Effector memory CD4-positive, alpha-beta T cell (primary cell): ENCODE results near the gene TRNAU1AP.
"Not testable (repeated sequence)": the region's sequence is repeated elsewhere in the genome, so short reads cannot be mapped to it uniquely, and the experiment has no call there.

Experiments
- DNase-seq, 3 donors: peaks; one replicate each; pipeline ENCODE4 v3.0.0-alpha.2; 2020
- H3K27ac ChIP-seq: 2 replicates; pipeline ENCODE4 v1.7.0; 2013; ENCODE audit warnings: mild to moderate bottlenecking, low read length, moderate library complexity; ENCODE audit not compliant: insufficient read depth, poor library complexity, severe bottlenecking
- H3K27me3 ChIP-seq: replicated peaks from 2 replicates; pipeline ENCODE4 v1.7.0; 2013; ENCODE audit warnings: mild to moderate bottlenecking, low read length; ENCODE audit not compliant: insufficient read depth, control insufficient read depth, poor library complexity, severe bottlenecking
- H3K36me3 ChIP-seq: 2 replicates; pipeline ENCODE4 v1.7.0; 2013; ENCODE audit warnings: mild to moderate bottlenecking, low read length, moderate library complexity; ENCODE audit not compliant: control insufficient read depth, insufficient read depth
- H3K4me1 ChIP-seq: 2 replicates; pipeline ENCODE4 v1.7.0; 2013; ENCODE audit warnings: low read length, mild to moderate bottlenecking; ENCODE audit not compliant: control insufficient read depth, insufficient read depth, poor library complexity, severe bottlenecking
- H3K4me3 ChIP-seq: 2 replicates; pipeline ENCODE4 v1.7.0; 2013; ENCODE audit warnings: low read length, low read depth, mild to moderate bottlenecking; ENCODE audit not compliant: insufficient read depth, poor library complexity, severe bottlenecking
- H3K9me3 ChIP-seq: 2 replicates; pipeline ENCODE4 v1.7.0; 2013; ENCODE audit warnings: mild to moderate bottlenecking, low read length, moderate library complexity; ENCODE audit not compliant: control insufficient read depth

TRNAU1AP gene

GRCh38 chr1:28510970-28511440 lies 41.9 kb upstream of the TRNAU1AP start:
- DNase-seq = no peak

GRCh38 chr1:28512058-28512611 lies 40.8 kb upstream of the TRNAU1AP start:
- peaks cover 29% of the 10 kb centered on the region for H3K36me3 ChIP-seq
- H3K27me3 ChIP-seq = no peaks in the 10 kb centered on the region
- H3K9me3 ChIP-seq = no peaks in the 10 kb centered on the region
- H3K4me3 ChIP-seq = no peak overlapping the region
- no peak for DNase-seq
- H3K27ac ChIP-seq = peak overlapping the region; percentile 9
- H3K4me1 ChIP-seq = peaks cover 48% of the 10 kb centered on the region

More at GRCh38 chr1:28510970-28511440, 41.9 kb upstream of the TRNAU1AP start:
- Histone ChIP-seq H3K27me3 (no peaks in the 10 kb centered on the region), H3K27ac (no peak overlapping the region), H3K4me1 (peaks cover 48% of the 10 kb centered on the region), H3K4me3 (peak overlapping the region; percentile 1), H3K9me3 (no peaks in the 10 kb centered on the region), H3K36me3 (peaks cover 29% of the 10 kb centered on the region)

GRCh38 chr1:28514445-28514933 lies 38.4 kb upstream of the TRNAU1AP start:
- H3K9me3 ChIP-seq, DNase-seq, H3K4me3 ChIP-seq, H3K27ac ChIP-seq, H3K27me3 ChIP-seq: not testable (repeated sequence)
- H3K36me3 ChIP-seq = peaks cover 24% of the 10 kb centered on the region
- H3K4me1 ChIP-seq = peaks cover 33% of the 10 kb centered on the region

GRCh38 chr1:28516518-28516956 lies 36.3 kb upstream of the TRNAU1AP start:
- Histone ChIP-seq H3K4me1 (peaks cover 15% of the 10 kb centered on the region), H3K9me3 (no peaks in the 10 kb centered on the region), H3K27me3 (no peaks in the 10 kb centered on the region), H3K27ac (no peak overlapping the region), H3K4me3 (no peak overlapping the region), H3K36me3 (peaks cover 15% of the 10 kb centered on the region)
- no peak for DNase-seq

- Histone ChIP-seq H3K27me3 (no peaks in the 10 kb centered on the region), H3K4me1 (peaks cover 9% of the 10 kb centered on the region), H3K4me3 (peak overlapping the region; percentile 75), H3K27ac (peak overlapping the region; percentile 66), H3K9me3 (no peaks in the 10 kb centered on the region), H3K36me3 (peaks cover 8% of the 10 kb centered on the region)
- DNase-seq = no peak
These were observed 35.3 kb upstream of the TRNAU1AP start for GRCh38 chr1:28517649-28517999.

- Histone ChIP-seq H3K4me3 (peak overlapping the region; percentile 75), H3K4me1 (peaks cover 9% of the 10 kb centered on the region), H3K36me3 (peaks cover 6% of the 10 kb centered on the region), H3K27ac (peak overlapping the region; percentile 66), H3K9me3 (no peaks in the 10 kb centered on the region), H3K27me3 (no peaks in the 10 kb centered on the region)
- peak; percentile 76 to 80 (median 77) for DNase-seq
These were observed 34.7 kb upstream of the TRNAU1AP start for GRCh38 chr1:28518000-28518744.

GRCh38 chr1:28518745-28519341 lies 34.0 kb upstream of the TRNAU1AP start:
- Histone ChIP-seq H3K9me3 (no peaks in the 10 kb centered on the region), H3K36me3 (peaks cover 2% of the 10 kb centered on the region), H3K27me3 (no peaks in the 10 kb centered on the region), H3K4me1 (peaks cover 9% of the 10 kb centered on the region), H3K27ac (peak overlapping the region; percentile 53), H3K4me3 (peak overlapping the region; percentile 75)
- DNase-seq = no peak

GRCh38 chr1:28519946-28520725 lies 32.7 kb upstream of the TRNAU1AP start:
- DNase-seq = no peak
- no peaks in the 10 kb centered on the region for H3K36me3 ChIP-seq
- H3K27me3 ChIP-seq = no peaks in the 10 kb centered on the region
- H3K27ac ChIP-seq = no peak overlapping the region
- H3K4me1 ChIP-seq = peaks cover 9% of the 10 kb centered on the region
- no peaks in the 10 kb centered on the region for H3K9me3 ChIP-seq
- H3K4me3 ChIP-seq = no peak overlapping the region

- H3K36me3 ChIP-seq, H3K4me1 ChIP-seq, DNase-seq, H3K4me3 ChIP-seq, H3K9me3 ChIP-seq, H3K27me3 ChIP-seq, H3K27ac ChIP-seq: not testable (repeated sequence)
These were observed 32.1 kb upstream of the TRNAU1AP start for GRCh38 chr1:28520796-28521195.
